ENCODE data around the gene CASP2. TPM values are rescaled to one million over a fixed set of nuclear protein-coding genes. Genes with fewer than 3 reads are reported as not detected.

Gene CASP2
- total and polyA plus RNA-seq, 4 donors: 3.4 to 11.3 (median 4.1) TPM

DNA sequence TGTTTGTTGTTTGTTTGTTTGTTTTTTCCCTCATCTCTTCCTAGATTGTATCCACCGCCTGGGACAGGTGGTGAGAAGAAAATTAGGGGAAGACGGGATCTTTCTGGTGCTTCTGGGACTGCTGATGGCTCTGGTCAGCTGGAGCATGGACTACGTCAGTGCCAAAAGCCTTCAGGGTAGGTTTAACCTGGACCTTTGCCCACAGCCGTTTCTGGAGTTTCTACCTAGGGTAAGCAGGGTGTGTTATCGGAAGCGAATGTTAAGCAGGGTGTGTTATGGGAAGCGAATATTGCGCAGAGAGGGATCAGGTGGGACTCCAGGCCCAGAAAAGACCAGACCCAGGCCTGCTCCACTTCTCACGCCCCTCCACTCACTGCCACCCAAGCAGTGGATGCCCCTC, 32.5 kb downstream of the CASP2 start:
- no peak overlapping the region for H3K4me3 ChIP-seq (ENCODE audit: low read depth in 1 of 3, low read length in 3 of 3)
- H3K9ac ChIP-seq (ENCODE audit: low read depth in 1 of 2, low read length in 2 of 2): no peak overlapping the region
- no peaks in the 10 kb centered on the region for H3K27me3 ChIP-seq (ENCODE audit: control insufficient read depth in 4 of 4, insufficient read depth in 4 of 4, low read length in 3 of 4)
- TF ChIP-seq HNF4G (IDR thresholded peaks at IDR 0.05) (no peak), HNF4A (conservative IDR thresholded peaks at IDR 0.05) (peak in 1 of 2 donors; percentile 20), RAD21 (IDR thresholded peaks at IDR 0.05) (no peak), FOXA1 (IDR thresholded peaks at IDR 0.05) (no peak), RXRA (IDR thresholded peaks at IDR 0.05) (peak in 1 of 2 donors; percentile 15), TAF1 (conservative IDR thresholded peaks at IDR 0.05) (no peak), JUND (IDR thresholded peaks at IDR 0.05) (no peak), REST (IDR thresholded peaks at IDR 0.05) (no peak), SP1 (IDR thresholded peaks at IDR 0.05) (no peak)
- 51% methylated on average over 9 of the region's 9 CpGs for WGBS
- H3K36me3 ChIP-seq (ENCODE audit: control insufficient read depth in 4 of 4, insufficient read depth in 3 of 4, low read depth in 1 of 4, low read length in 3 of 4): no peaks in the 10 kb centered on the region
- H3K27ac ChIP-seq (ENCODE audit: low read depth in 1 of 2, low read length in 2 of 2): no peak overlapping the region
- peaks cover 8 to 38% (median 18%) of the 10 kb centered on the region in 4 donors for H3K4me1 ChIP-seq (ENCODE audit: control insufficient read depth in 4 of 4, insufficient read depth in 4 of 4, low read length in 3 of 4)
- DNase-seq (ENCODE audit: low spot score): no peak
- H3K9me3 ChIP-seq (ENCODE audit: control insufficient read depth in 4 of 4, low read length in 3 of 4): no peaks in the 10 kb centered on the region

GRCh38 chr7:143321242-143321641, 33.1 kb downstream of the CASP2 start:
- no peak for DNase-seq (ENCODE audit: low spot score)
- H3K4me3 ChIP-seq (ENCODE audit: low read depth in 1 of 3, low read length in 3 of 3): no peak overlapping the region
- H3K27ac ChIP-seq (ENCODE audit: low read depth in 1 of 2, low read length in 2 of 2): no peak overlapping the region
- H3K9ac ChIP-seq (ENCODE audit: low read depth in 1 of 2, low read length in 2 of 2): no peak overlapping the region
- TF ChIP-seq RAD21 (IDR thresholded peaks at IDR 0.05): no peak
- H3K27me3 ChIP-seq (ENCODE audit: control insufficient read depth in 4 of 4, insufficient read depth in 4 of 4, low read length in 3 of 4): no peaks in the 10 kb centered on the region
- H3K36me3 ChIP-seq (ENCODE audit: control insufficient read depth in 4 of 4, insufficient read depth in 3 of 4, low read depth in 1 of 4, low read length in 3 of 4): no peaks in the 10 kb centered on the region
- H3K9me3 ChIP-seq (ENCODE audit: control insufficient read depth in 4 of 4, low read length in 3 of 4): no peaks in the 10 kb centered on the region
- 97% methylated on average over 10 of the region's 10 CpGs for WGBS
- peaks cover 8 to 38% (median 18%) of the 10 kb centered on the region in 4 donors for H3K4me1 ChIP-seq (ENCODE audit: control insufficient read depth in 4 of 4, insufficient read depth in 4 of 4, low read length in 3 of 4)

DNA sequence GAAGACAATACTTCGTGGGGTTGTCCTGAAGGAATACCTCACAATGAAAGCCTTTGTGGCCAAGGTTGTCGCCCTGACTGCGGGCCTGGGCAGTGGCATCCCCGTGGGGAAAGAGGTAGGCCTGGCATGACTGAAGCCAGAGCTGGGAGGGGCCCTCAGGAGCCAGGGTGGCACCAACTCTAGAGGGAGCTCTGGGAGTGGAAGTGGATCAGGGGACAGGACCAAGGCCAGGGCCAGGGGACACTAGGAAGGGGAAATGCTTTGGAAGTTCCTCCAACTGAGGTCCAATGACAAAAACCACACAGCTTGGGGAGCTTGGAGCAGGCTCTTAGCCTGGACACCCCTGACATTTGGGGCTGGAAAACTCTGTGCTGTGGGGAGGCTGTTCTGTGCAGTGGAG, 33.6 kb downstream of the CASP2 start:
- no peak overlapping the region for H3K9ac ChIP-seq (ENCODE audit: low read depth in 1 of 2, low read length in 2 of 2)
- H3K27ac ChIP-seq (ENCODE audit: low read depth in 1 of 2, low read length in 2 of 2): no peak overlapping the region
- TF ChIP-seq REST (IDR thresholded peaks at IDR 0.05) (no peak), FOXA2 (IDR thresholded peaks at IDR 0.05) (no peak), CTCF (IDR thresholded peaks at IDR 0.05; ENCODE audit: low read depth, low read length, missing input control) (no peak), HNF4G (IDR thresholded peaks at IDR 0.05) (no peak), SP1 (IDR thresholded peaks at IDR 0.05) (no peak), ZBTB33 (IDR thresholded peaks at IDR 0.05) (no peak), RAD21 (IDR thresholded peaks at IDR 0.05) (peak; percentile 66 to 72)
- TF ChIP-seq, protein P1, sequence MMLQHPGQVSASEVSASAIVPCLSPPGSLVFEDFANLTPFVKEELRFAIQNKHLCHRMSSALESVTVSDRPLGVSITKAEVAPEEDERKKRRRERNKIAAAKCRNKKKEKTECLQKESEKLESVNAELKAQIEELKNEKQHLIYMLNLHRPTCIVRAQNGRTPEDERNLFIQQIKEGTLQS (IDR thresholded peaks at IDR 0.05): no peak
- 82% methylated on average over 4 of the region's 4 CpGs for WGBS
- DNase-seq (ENCODE audit: low spot score): no peak
- H3K27me3 ChIP-seq (ENCODE audit: control insufficient read depth in 4 of 4, insufficient read depth in 4 of 4, low read length in 3 of 4): no peaks in the 10 kb centered on the region
- H3K36me3 ChIP-seq (ENCODE audit: control insufficient read depth in 4 of 4, insufficient read depth in 3 of 4, low read depth in 1 of 4, low read length in 3 of 4): no peaks in the 10 kb centered on the region
- H3K4me1 ChIP-seq (ENCODE audit: control insufficient read depth in 4 of 4, insufficient read depth in 4 of 4, low read length in 3 of 4): peaks cover 8 to 38% (median 18%) of the 10 kb centered on the region in 4 donors
- H3K9me3 ChIP-seq (ENCODE audit: control insufficient read depth in 4 of 4, low read length in 3 of 4): no peaks in the 10 kb centered on the region
- no peak overlapping the region for H3K4me3 ChIP-seq (ENCODE audit: low read depth in 1 of 3, low read length in 3 of 3)

All from liver (tissue), 9 donors.